Epidermal melanocyte (primary cell): ENCODE results near the gene CACYBP.
A peak's percentile ranks its signal among the peaks of the same experiment; 100 is the strongest.

Source experiments
- DNase-seq: peaks from one replicate; pipeline ENCODE4 v3.0.0; 2011; ENCODE audit warnings: low spot score; ENCODE audit not compliant: insufficient read length

The CACYBP gene

DNA sequence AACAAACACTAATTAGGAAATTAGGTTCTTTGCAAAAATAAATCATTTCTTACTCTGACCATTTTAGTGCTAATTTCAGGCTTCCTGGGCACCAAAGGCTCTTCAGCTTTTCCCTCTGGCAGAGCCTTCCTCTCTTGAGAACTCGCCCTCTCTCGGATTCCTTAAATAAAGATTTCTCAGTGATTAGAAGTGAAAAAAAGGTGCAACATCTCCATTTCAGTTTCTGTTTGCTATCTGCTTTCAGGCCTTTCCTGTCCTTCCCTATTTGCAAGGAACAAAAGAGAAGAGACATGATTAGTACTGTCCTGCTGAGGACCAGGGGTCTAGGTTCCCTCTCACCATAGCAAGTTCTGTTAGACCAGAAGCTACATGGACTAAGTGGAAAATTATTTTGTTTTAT is 27.8 kb upstream of the CACYBP start:
- no peak for DNase-seq

DNA sequence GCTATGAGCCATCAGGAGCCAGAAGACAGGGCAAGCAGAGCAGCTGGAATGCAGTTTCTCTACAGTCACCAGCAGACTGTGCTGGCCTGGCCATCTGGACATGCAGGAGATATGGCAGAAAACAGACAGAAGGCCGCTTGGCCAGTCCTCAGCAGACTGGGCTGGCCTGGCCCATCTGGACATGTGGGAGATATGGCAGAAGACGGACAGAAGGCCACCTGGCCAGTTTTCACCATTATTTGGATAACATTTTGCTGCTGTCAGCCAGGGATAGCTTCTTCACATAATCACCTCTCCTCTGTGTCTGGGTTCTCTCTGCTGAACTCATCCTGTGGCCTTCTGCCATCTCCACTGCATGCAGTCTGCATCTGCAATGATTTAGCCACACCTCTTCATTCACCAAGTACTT is 25.0 kb upstream of the CACYBP start:
- DNase-seq: no peak

DNA sequence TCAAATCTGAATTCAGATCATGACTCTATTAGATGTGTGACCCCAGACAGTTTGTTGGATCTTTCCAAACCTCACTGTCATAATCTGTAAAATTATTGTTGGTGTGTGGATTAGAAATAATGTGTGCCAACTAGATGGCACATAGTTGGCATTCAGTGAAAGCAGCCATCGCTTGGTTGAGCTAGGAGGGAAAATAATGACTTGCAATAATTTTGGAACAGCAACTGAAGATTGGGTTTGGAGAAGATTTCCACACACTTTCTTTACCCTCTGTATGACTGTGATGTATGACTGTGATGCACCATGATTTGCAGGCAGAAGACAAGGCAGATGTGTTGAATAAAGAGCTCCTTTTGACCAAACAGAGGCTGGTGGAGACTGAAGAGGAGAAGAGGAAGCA is 24.0 kb upstream of the CACYBP start:
- no peak for DNase-seq

DNA sequence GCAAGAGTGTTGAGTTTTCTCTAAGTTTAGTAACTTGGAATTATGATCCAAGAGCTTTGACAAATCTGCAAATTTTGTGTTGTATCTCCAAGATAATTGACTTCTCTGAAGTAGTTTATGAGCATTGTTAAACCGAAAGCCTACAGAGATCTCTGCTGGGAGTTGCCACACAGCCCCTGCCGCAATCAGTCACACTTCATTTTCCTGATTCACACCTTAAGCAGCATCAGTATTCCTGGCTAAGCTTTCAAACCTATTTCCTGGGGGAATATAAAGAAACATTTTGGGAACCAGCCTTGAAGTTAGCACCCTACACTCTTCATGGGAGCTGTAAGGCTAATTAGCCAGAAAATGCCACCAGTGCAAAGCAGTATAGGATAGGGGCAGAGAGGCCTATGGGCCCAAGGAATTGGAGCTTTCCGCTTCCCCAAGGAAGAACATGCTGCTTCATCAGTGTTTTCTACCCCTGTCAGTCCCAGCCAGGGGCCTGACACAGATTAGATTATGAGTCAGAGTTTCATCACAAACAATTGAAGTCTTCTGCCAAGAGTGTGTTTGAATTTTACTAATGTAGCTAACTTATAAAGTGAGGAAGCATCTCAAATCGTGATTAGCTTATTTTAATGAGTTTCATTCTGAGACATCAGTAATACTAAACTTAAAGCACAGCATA is 23.2 kb upstream of the CACYBP start:
- DNase-seq: no peak

DNA sequence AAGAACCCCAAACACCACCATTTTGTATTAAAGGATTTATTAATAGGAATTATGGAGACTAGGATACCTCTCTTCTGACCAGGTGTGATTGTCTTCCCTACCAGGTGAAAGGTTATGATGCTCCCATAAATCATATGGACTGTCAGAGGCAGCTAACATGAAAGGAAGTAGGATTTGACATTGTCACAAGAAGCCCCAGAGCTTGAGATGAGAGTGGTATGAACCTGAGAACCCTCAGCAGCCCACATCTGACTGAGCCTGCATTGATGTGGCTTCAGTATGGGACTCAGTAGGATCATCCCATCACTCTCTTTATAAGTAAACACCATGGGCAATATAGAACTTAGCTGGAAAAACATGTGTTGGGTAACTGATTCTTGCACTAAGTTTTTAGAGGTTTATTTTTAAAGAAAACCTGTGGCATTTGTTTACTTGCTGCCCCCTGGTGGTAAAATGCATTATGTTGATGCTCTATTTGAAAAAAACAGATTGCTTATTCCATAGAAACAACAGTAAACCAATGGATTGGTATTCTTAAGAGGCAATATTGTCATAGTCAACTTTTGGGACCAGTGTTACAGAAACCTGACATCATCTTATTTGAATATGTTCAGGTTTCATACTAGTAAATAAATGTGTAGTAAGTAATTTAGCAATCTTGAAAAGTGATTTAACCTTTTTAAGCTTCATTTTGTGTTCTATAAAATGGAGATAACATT is 16.6 kb upstream of the CACYBP start:
- DNase-seq: no peak

DNA sequence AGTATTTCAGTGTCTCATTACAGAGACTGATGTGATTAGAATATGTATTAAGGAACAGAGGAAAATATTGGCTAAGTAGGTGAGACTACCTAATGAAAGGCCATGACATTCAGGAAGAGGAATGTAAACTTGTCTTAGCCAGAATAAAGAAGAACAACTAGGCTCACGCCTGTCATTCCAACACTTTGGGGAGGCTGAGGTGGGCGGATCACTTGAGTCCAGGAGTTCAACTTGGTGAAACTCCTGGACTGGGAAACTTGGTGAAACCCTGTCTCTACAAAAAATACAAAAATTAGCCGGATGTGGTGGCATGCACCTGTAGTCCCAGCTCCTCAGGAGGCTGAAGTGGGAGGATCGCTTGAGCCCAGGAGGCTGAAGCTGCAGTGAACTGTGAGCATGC is 14.8 kb upstream of the CACYBP start:
- DNase-seq: no peak

DNA sequence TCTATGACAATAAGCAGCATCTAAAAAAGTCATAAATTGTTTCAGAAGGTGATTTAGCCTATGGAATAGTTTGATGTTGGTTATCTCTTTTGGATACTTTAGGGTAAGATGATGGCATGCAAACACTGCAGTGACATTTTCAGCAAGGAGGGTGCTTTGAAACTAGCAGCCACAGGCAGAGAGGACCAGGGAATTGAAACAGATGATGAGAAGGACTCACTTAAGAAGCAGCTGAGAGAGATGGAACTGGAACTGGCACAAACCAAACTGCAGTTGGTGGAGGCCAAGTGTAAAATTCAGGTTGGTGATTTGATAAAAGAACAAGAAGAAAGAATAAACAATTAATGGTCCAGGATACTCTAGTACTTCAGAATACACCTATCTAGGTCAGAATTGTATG is 11.2 kb upstream of the CACYBP start:
- DNase-seq: no peak

DNA sequence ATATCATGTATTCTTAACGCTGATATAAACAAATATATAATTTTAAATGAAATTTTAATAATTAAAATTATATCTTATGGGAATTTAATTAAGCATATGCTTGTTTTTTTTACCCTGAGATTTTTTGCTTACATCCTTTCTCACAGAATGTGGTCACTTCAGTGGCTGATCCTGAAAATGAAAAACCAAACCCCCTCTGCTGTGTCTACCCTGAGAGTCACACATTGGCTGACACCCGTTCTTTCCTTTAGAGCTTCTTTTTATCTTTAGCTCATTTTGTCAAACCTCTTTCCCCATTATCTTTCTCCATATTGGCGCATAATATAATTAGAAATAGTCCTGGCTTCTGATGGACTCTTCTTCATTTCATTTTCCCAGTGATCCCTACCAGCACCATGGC is 10.8 kb upstream of the CACYBP start:
- no peak for DNase-seq

DNA sequence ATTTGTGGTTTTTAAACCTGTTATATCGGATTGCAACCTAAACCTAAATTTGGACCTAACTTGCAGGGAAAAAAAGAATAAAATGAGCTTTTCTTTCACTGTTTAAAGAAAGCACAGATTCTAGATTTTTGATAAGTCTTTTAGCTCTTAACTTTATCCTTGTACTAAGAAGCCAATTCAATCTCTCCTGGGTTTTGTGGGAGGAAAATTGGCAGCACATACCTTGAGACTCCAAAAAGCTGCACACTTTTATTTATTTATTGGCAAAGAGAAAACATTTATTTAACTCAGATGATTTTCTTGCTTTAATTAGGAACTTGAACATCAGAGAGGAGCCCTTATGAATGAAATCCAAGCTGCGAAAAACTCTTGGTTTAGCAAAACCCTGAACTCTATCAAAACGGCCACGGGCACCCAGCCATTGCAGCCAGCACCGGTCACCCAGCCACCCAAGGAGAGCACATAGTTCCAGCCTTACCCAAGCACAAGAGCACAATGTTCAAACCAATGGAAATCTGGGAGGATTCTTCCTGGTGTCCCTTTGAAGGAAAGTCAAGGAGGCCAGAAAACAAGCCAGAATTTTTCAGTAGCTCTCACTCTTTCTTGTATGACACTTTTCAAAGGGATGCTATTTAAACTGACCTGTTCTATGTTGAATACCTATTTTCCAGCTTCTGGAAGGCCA is 10.1 kb upstream of the CACYBP start:
- DNase-seq: no peak

DNA sequence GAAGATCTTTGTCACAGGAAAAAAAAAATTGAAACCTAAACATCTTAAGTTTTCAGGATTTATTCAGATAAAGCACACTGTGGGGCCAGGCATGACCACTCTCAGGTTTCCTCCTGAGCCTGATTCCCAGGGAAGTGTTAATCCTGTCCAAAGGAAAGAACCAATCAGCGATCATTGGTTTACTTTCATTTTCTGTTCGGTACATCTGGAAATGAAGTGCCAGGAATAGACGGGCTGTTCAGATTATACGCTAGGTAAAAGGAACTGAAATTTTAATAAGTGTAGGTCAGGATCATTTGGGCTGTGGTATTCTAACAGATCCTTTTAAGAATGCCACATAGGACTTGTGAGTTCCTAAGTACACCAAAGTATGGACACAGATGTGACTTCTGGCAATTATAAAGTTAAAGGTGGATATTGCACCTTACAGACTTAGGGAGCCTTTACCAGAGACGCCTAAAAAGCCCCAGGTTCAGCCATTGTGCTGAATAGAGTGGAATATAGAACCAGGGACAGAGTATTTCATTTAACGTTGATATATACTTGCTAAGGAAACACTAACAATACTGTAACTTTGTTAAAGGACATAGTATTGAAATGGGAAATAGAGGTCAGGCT is 9.3 kb upstream of the CACYBP start:
- no peak for DNase-seq

DNA sequence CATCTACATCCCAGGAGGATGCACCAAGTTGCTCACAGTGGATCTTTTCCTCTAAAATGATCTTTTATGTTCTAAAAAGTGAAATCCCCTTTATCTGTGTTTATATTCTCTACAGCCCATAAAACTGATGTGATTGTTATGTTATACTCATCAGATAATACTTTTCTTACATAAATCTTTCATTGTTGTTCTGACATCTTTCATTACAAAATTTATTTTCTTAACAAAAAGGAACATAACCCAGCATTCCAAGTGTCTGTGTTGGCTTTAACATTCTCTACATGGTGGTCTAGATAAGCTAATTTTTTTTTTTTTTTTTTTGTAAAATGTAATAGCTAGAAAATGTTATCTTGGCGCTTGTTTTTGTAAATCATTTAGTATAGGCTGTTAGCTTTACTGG is 8.3 kb upstream of the CACYBP start:
- DNase-seq: no peak

DNA sequence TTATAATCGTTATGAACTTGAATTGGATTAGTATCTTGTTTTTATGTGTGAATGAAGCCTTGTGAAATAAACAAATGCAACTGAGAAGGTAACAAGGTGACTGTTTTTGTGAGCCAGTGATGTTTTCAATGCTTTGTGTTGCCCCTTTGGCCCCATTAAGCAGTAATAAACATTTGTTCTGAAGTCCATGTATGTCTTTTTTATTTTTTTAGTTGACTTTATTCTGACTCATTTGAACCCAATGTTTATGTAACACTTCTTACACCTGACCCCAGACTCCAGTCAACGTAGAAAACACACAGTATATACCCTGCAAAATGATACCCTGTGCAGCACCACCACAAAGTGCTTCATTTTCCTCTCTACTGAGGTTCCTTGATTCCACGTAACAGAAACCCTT is 4.6 kb upstream of the CACYBP start:
- DNase-seq: no peak

DNA sequence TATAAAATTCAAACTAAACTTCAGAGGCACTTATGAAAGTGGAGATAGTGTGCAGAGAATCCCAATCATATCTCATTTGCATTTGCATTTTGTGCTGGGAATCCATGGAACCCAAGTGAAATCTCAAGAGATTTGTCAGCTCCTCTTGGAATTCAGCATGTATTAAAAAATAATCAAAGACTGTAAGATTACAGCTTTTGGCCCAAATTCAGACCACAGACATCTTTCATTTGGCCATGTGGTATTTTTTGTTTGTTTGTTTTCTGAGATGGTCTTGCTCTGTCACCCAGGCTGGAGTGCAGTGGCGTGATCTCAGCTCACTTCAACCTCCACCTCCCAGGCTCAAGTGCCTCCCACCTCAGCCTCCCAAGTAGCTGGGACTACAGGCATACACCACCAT is 3.8 kb upstream of the CACYBP start:
- DNase-seq: no peak

DNA sequence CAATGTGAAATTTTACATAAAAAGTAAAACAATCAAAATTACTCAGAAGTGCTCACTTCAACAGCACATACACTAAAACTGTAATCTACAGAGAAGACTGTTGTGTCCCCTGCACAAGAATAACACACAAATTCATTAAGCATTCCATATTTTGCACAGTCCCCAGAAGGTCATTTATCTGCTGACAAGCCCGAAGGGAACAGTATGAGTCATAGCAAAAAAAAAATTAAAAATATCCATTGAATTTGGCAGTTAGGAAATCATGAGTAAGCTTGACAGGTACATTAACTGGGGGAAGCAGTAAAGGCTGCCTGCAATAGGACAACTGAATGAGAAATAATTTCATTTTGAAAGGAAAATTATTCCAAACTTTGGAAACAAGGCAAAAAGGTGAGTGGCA is 3.3 kb upstream of the CACYBP start:
- no peak for DNase-seq

DNA sequence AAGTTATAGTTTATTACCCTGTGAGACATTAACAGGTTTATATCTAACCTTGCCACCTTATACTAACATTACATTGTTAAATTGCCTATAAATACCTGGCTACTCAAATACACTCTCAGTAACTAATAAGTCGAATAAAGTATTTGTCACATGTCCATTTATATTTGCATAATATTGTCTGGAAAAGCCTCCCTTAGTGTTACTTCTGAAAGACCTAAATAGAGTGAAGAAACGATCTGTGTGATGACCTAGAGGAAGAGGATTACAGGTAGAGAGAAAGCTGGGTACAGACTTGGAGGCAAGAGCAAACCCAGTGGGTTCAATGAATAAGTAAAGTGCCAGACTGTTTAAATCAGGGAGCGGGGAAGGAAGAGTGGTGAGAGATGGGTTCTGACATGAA is 2.7 kb upstream of the CACYBP start:
- DNase-seq: no peak

DNA sequence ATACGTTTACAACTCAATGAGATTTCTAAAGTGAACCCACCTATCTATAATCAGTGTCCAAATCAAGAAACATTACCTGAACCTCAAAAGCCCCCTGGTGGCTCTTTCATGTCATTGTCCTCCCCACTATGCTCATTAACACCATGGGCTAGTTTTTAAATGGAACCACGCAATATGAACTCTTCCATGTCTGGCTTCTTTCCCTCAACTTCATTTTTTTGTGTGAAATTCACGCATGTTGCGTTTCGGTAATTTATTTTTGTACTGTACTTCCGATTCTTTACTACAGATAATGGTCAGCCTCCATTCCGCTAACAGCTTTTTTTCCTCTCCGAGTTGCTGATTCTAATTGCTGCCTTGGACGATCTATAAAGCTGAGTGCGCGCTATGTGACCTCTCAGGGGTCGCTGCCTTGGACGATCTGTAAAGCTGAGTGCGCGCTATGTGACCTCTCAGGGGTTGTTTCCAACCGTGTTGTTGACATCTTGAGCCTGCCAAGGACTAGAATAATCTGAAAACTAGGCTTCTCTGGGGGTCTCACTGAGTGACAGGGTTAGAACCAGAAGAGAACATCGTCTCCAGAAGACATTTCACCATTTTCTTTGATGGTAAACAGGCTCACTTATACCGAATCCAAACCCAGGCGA is 1.1 kb upstream of the CACYBP start:
- no peak for DNase-seq

DNA sequence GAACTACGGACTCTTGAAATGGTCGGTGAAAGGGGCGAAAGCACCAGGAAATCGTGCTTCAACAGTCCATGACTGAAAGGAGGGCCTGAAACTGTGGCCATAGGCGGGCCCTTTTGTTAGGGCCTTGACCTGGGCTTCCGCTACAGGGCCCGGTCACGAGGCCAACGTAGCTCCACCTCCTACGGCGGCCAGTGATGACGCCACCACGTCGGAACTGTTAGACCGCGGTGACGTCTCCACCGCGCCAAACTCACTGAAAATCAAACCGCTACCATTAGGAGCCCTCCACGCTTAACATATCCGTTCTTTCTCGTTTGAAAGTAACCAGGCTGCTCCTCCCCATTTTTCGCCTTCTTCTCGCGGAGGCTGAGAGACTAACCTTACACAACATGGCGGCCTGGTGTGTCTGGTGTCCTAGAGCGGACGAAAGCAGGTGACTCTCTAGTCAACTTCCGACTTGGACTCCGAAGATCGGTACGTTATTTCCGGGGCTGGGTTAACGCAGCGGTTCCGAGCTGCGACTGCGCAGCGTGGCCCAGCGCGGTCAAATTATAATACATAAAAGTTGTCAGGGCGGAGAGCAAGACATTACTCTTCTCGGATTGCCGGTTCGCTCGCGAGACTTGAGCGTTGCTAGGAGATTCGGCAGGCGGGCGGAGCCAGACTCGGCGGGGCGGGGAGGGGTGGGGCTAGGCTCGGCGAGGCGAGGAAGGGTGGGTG is 371 bp upstream of the CACYBP start:
- peak; percentile 80 for DNase-seq

DNA sequence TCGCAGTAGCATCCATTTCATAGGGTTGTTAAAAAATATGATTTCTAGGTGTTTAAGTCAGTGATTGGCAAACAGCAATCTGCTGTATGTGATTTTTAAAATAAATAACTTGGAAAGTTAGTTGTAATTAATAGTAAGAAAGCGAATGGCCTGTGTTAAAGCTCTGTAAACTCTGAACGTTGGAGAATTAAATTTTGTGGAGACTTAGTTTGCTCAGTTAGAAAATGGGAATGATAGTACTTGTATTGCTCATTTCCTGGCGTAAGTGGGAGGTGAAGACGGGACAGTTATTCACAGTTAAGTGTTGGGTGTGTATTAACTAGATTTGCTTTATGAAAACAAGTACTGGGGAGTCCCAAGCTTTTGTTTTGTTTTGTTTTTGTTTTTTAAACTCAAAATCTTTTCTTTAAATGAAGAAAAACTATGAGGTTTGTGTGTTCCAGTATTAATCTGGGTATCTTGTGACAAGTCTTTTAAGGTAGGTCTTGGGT is 995 bp downstream of the CACYBP start:
- DNase-seq: no peak

DNA sequence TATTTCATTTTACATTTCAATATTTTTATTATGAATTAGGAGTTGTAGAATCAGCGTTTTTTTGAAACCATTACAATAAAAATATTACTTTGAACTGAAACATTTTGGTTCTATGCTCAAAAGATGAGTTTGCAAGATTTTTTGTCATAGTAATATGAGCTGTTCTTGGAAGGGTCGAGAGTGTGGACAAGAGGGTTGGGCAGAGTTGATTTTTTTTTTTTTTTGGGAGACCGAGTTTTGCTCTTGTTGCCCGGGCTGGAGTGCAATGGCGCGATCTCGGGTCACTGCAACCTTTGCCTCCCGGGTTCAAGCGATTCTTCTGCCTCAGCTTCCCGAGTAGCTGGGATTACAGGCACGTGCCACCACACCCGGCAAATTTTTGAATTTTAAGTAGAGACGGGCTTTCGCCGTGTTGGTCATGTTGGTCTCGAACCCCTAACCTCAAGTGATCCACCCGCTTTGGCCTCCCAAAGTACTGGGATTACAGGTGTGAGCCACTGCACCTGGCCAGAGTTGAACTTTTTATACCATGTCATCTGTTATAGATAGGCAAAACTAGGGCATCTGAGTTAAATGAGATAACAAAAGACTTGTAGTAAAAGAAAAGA is 3.3 kb downstream of the CACYBP start:
- DNase-seq: no peak

DNA sequence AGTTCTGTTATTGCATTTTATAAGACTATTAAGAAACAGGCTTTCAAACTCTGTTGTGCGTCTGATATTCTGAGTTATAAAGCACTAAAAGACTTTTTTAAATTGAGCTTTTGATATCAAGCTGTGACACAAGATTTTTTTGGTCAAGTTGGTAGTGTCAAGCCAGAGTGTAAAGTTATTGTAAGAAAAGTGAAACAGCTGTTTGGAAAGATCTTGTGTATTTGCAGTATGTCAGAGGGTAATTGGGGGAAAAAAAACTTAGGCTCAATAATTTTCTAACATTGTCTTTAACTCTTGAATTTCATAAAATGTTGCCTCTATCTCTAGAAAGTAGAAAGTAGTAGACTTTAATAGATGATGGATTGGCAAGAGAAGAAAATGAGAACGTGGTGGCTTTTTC is 3.8 kb downstream of the CACYBP start:
- DNase-seq: no peak
